HEK293T (cell line): ENCODE data around the gene PES1.

Experiments used
- ARNT ChIP-seq: fragments of 450-650 bp; IDR thresholded peaks from 2 replicates; pipeline ENCODE4 v1.6.1; 2017; ENCODE audit warnings: mild to moderate bottlenecking
- CTBP1 ChIP-seq: fragments of 450-650 bp; IDR thresholded peaks from 2 replicates; pipeline ENCODE4 v1.6.1; 2016; ENCODE audit warnings: borderline replicate concordance
- FOXM1 ChIP-seq: fragments of 450-650 bp; IDR thresholded peaks from 2 replicates; pipeline ENCODE4 v1.6.1; 2017; ENCODE audit warnings: mild to moderate bottlenecking, borderline replicate concordance

DNA sequence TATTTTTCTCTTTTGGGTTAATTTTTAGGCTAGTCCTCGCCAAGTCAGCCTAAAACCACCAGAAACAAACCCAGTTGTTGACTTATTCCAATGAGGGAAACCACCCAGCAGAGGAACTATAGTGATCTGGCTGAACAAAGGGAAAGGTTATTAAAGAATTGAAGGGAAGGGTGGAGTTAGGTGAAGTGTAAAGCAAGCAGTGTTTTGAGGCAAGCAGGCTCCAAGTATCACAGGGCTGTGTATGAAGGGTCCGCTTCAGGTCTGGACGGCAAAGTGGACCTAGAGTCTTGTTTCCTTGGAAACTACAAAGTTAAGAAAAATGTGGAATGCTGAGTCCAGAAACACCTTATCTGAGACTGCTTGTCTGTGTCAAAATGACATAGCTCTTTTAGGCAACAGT, 12.1 kb upstream of the PES1 start:
- TF ChIP-seq ARNT (no peak), FOXM1 (no peak), CTBP1 (no peak)
